Amygdala (tissue), 56 donors: ENCODE measurements around the gene SMIM41.
"Not testable (repeated sequence)": the region's sequence is repeated elsewhere in the genome, so short reads cannot be mapped to it uniquely, and the experiment has no call there.

Experiments
- DNase-seq, 56 donors: peaks; one replicate each; lab custom pipeline; 2025; lab: John Stamatoyannopoulos, UW

SMIM41 gene

DNA sequence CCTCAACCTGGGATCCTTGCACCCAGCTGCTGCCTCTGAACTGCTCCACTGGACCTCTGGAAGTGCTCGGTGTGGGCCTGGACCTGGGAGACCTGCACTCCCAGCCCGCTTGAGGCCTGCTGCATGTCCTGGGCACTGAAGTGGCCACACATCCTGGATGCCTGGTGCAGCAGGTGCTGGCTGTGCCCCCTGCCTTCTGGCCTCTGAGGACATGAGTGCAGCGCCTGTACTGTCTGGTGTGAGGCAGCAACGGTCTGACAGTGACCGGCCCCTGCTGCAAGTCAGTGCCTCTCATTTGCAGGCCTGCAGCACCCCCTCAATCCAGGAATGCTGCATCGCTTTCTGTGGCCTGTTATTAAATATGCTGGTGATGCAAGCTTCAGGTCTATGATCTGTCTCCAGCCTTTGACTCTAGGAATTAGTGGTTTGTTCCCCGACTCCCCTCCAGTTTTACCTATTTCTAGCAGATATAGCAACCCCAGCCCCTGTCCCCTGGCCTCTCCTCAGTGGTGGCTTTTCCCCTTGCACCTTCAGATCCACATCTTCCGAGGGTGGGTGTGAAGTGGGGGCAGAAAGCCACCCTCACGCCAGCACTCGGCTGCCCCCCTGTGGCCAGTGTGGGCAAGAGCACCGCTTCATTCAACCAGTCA, 3.6 kb downstream of the SMIM41 start:
- DNase-seq, result peak in 31 of 56 donors; percentile 16 to 69 (median 33)

DNA sequence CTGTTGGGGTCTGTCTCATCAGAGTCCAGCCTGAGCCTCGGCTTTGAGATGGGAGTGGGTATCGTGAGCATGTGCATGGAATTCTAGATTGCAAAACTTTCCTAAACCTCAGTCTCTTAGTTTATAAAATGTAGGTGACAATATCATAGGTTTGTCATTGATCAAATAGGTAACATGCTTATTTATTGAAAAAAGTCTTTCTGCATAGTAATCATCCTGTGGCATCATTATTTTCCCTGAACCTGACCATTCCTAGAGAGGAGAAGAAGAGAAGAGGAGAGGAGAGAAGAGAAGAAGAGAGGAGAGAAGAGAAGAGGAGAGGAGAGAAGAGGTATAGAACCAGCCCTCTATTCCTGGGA, 4.1 kb downstream of the SMIM41 start:
- DNase-seq, result no peak

GRCh38 chr12:52084491-52085231, 5.2 kb downstream of the SMIM41 start:
- DNase-seq, result no peak

DNA sequence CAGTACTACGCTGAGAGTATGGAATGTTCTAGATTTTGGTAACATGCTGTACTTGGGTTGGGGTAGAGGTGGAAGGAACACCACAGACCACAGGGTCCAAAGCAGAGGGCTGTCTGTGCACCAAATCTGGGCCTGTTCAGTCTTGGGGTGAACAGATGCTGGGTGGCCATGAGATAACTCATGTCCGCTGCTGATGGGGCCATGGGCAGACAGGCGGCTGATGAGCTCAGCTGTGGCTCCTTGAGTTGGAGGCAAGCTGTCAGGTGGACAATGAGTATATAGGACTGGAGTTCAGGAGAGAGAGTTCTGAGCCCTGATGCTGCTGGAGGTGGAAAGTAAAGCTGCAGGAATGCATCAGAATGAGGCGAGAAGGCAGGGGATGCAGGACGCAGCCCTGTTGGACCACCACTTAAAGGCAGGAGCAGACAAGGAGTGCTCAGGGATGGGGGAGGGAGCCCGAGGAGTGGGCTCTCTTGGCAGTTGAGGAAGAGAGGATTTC, 6.2 kb downstream of the SMIM41 start:
- DNase-seq, result no peak

DNA sequence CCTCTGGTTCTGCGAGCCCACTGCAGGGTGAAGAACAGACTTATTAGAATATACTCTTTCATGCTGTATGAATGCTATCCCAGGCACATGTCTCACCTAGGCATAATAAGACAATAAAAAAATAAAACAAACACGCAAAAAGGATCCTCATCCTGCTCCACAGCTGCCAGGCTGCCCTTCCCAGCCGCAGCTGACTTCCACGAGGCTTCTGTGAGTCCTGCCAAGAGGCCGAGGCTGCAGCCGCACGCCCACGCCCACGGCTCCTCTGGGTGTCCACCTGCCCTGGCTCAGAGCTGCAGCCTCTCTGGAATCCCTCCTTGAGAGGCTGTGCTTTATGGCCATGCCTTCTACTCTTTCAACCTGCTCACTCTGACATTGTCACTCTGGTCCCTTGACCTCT, 6.9 kb downstream of the SMIM41 start:
- DNase-seq, result no peak

GRCh38 chr12:52086944-52087835, 7.7 kb downstream of the SMIM41 start:
- DNase-seq, result no peak

- no peak for DNase-seq
Measured at GRCh38 chr12:52087961-52088820, 8.7 kb downstream of the SMIM41 start.

DNA sequence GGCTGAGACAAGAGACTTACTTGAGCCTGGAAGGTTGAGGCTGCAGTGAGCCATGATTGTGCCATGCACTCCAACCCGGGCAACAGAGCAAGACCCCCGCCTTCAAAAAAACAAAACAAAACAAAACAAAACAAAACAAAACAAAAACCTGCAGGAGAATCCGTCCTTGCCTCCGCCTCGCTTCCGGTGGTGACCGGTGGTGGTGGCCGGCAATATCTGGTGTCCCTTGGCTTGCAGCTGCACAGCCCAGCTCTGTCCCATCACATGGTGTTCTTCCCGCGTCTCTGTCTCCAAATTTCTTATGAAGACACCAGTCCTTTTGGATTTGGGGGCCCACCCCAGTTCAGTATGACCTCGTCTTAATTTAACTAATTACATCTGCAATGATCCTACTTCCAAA, 10.0 kb downstream of the SMIM41 start:
- DNase-seq, result no peak

DNA sequence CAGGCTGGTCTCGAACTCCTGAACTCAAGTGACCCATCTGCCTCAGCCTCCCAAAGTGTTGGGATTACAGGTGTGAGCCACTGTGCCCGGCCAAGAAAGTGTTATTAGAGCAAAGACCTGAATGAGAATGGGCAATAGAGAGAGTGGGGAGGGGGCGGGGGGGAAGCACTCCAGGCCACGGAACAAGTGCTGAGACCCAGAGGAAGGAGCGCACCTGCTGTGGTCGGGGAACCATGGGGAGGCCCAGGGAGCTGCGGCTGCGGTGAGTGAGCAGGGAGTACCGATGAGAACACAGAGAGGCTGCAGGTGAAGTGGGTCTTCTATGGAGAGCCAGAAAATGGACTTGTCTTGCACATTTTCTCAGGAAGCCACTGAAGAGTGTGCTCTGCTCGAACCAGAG, 10.8 kb downstream of the SMIM41 start:
- no peak for DNase-seq

DNA sequence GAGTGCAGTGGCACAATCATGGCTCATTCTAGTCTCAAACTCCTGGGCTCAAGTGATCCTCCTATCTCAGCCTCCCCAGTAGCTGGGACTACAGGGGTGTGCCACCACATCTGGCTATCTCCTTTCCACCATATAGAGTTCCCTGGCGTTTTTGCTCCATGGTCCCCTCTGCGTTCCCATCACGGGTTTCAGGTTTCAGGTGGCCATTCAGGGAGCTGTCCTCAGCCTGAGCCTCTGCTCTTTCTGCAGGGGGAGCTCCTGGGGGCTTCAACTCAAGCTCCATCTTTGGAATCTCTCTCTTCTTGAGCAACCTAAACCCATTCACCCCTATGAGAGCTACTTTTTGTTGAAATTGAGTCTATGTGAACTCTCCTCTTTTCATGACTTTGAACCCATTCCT, 11.6 kb downstream of the SMIM41 start:
- no peak for DNase-seq

- DNase-seq, result no peak
Measured at GRCh38 chr12:52091869-52092268, 12.4 kb downstream of the SMIM41 start.

DNA sequence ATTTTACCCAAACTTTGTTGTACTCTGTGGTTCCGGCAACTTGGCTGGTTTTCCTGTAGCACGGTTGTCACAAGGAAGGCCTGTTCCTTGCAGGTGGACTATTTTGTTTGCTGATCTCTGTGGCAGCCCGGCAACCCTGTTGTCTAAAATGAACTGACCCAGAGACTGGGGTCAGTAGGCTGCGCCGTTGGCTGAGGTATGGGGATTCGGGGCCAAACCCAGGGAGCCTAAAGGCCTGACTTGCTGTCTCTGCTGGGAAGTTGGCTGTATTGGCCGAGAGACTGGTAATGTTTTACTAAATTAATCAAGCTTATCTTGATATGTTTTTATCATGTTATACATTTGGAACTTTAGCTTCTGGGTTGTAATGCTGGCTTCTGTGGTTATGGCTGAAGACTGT, 13.8 kb downstream of the SMIM41 start:
- no peak for DNase-seq

DNA sequence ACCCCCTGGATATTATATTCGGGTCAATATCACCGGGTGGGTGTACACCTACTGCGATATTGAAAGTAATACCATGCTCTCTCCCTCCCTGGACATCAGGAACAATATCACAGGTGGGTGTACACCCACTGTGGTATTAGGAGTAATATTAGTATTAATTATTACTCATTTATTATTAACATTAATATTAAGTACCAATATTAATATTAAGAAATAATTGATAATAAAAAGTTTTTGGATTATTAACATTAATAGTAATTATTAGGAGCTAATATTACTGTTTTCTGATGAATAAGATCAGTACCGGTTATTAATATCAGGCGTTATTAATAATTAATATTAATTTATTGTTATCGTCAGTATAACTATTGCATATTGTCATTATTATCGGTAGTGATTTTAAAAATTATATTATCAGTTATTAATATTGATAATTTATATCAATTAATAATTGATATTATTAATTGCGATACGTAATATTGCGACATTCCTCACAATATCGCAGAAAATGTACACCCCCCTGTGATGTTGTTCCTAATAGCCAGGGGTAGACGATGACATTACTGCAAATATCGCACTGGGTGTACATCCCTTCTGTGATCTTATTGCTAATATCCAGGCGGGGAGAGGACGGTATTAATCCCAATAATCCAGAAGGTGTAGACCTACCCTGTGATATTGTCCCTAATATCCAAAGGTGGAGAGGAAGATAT, 17.0 kb downstream of the SMIM41 start:
- no peak for DNase-seq

DNA sequence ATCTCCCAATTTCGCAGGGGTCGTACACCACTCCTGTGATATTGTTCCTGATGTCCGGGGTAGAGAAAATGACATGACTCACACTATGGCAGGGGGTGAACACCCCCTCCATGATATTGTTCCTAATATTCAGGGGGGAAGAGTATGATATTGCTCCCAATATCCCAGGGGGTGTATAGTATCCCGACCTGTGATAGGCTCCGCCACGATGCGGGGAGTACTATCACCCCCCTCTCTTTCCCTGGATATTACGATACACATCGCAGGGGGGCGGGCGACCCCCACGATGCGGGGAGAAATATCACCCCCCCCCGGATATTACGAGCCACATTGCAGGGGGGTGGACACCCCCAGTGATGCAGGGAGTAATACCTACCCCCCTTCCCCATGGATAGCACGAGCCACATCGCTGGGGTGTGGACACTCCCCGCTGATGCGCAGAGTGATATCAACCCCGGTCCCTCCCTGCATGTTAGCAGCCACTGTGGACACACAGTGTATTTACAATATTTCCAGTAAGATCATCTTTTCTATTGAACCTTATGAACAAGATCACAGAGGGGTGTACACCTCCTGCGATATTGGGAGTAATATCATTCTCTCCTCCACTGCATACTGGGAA, 17.7 kb downstream of the SMIM41 start:
- no peak for DNase-seq

DNA sequence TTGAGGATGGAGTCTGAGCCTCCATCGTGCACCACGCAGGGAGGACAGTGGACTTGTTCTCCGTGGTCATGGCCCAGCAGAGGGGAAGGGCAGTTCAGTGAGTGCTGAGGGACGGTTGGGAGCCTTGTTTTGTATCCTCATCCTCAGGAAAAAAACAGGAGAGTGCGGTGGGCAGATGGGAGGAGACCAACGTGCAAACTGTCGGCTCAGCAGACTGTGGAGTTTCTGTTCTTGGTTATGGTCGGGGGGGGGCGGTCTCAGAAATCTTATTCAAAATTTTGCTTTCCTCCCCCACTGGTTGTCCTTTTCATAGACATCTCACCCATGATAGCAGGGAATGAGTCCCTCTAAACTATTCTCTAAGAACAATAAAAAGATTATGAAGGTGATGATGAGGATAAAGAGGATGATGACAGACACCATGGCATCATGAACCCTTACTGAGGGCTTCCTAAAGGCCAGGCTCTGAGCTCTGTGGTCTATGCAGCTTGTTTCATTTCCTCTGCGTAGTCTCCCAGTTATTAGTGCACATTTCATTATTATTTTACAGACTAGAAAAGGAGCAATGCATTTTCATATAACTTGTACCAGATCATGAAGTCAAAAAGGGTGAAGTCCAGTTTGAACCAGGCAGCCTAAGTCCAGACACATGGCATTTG, 25.1 kb downstream of the SMIM41 start:
- DNase-seq, result not testable (repeated sequence)

DNA sequence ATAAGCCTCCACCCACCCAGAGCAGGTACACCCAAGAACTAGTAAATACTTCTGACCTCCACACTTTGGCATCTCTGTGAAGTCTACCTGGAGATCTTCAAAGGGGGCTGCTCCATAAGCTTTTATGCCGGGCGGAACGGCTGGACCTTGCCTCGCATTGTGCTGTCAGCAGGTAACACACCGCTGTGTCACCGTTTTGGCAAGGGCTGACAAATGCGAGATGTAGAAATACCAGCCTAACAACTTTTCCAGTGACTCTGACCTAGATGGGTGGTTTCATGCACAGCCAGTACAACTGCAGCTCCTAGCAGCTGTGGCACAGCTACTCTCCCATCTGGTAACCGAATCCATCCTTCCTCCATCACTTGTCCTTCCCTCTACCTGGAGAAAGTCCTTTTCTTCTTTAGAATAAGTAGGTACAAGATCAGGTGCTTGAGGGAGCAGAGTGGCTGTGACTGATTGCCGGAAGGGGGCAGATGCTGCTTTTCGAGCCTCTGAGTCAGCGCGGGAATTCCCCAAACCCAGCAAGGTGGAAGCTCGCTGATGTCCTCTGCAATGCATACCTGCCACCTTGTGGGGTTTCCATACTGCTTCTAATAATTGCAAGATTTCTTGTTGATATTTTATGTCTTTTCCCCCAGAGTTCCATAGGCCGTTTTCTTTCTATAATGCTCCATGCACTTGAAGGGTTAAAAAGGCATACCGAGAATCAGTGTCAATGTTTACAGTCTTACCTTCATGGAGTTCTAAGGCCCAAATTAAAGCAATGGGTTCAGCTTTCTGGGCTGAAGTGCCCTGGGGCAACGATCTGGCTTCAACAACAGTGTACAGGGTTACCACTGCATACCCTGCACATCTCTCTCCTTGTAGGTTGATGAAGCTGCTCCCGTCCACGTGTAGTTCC, 37.0 kb downstream of the SMIM41 start:
- not testable (repeated sequence) for DNase-seq

GRCh38 chr12:52117806-52118475, 38.4 kb downstream of the SMIM41 start:
- not testable (repeated sequence) for DNase-seq
